Activated T-helper 1 cell treated with Interleukin-2 at 50 U/mL for 16 hours (primary cell): Measurements from ENCODE around the gene KLRC2.
"Not testable (repeated sequence)": the region's sequence is repeated elsewhere in the genome, so short reads cannot be mapped to it uniquely, and the experiment has no call there.

Source experiments
- DNase-seq: peaks from one replicate; pipeline ENCODE4 v3.0.0-alpha.2; 2020; ENCODE audit warnings: low read depth

KLRC2 gene

GRCh38 chr12:10435816-10436215 lies at the start of gene KLRC2:
Gene KLRC2, minus strand, starts transcription at chr12:10436010. Its CDS starts 24 bp downstream, at chr12:10435986.
- not testable (repeated sequence) for DNase-seq

- not testable (repeated sequence) for DNase-seq
These were observed 46.1 kb upstream of the KLRC2 start for GRCh38 chr12:10481901-10482300.

- not testable (repeated sequence) for DNase-seq
These were observed 37.0 kb upstream of the KLRC2 start for GRCh38 chr12:10472808-10473207.

GRCh38 chr12:10469701-10470100 lies 33.9 kb upstream of the KLRC2 start:
- no peak for DNase-seq

GRCh38 chr12:10466311-10466710 lies 30.5 kb upstream of the KLRC2 start:
- no peak for DNase-seq

- DNase-seq, result no peak
These were observed 21.9 kb upstream of the KLRC2 start for GRCh38 chr12:10457760-10458159.

GRCh38 chr12:10456856-10457255 lies 21.0 kb upstream of the KLRC2 start:
- DNase-seq, result no peak

- DNase-seq, result no peak
These were observed 20.0 kb upstream of the KLRC2 start for GRCh38 chr12:10455766-10456165.

- no peak for DNase-seq
These were observed 18.7 kb upstream of the KLRC2 start for GRCh38 chr12:10454531-10454930.

GRCh38 chr12:10453156-10453555 lies 17.3 kb upstream of the KLRC2 start, which contains the start of gene KLRC1:
Gene KLRC1, minus strand, starts transcription at chr12:10453377. Its CDS starts 2,221 bp downstream, at chr12:10451156.
- no peak for DNase-seq

GRCh38 chr12:10448236-10448635 lies 12.4 kb upstream of the KLRC2 start:
- no peak for DNase-seq

- DNase-seq, result not testable (repeated sequence)
These were observed 10.2 kb upstream of the KLRC2 start for GRCh38 chr12:10446052-10446451.

- DNase-seq, result not testable (repeated sequence)
These were observed 5.3 kb upstream of the KLRC2 start for GRCh38 chr12:10441144-10441543.

GRCh38 chr12:10439608-10440274 lies 3.9 kb upstream of the KLRC2 start:
- DNase-seq, result not testable (repeated sequence)

GRCh38 chr12:10437601-10438000 lies 1.8 kb upstream of the KLRC2 start:
- not testable (repeated sequence) for DNase-seq

GRCh38 chr12:10430623-10431022 lies 5.2 kb downstream of the KLRC2 start:
- DNase-seq, result not testable (repeated sequence)

- not testable (repeated sequence) for DNase-seq
These were observed 9.9 kb downstream of the KLRC2 start for GRCh38 chr12:10425938-10426337.

- not testable (repeated sequence) for DNase-seq
These were observed 11.4 kb downstream of the KLRC2 start for GRCh38 chr12:10424260-10424899.

GRCh38 chr12:10422159-10422558 lies 13.7 kb downstream of the KLRC2 start:
- DNase-seq, result not testable (repeated sequence)

- DNase-seq, result not testable (repeated sequence)
These were observed 15.5 kb downstream of the KLRC2 start, which contains the start of gene KLRC3 for GRCh38 chr12:10420334-10420733. Gene KLRC3, minus strand, starts transcription at chr12:10420595. Its CDS starts 45 bp downstream, at chr12:10420550.

GRCh38 chr12:10409392-10409791 lies 26.4 kb downstream of the KLRC2 start, which contains the start of gene KLRC4:
Gene KLRC4, minus strand, starts transcription at chr12:10409757. Its CDS starts 182 bp downstream, at chr12:10409575.
- no peak for DNase-seq

GRCh38 chr12:10408842-10409241 lies 27.0 kb downstream of the KLRC2 start:
- DNase-seq, result no peak

GRCh38 chr12:10406725-10407124 lies 29.1 kb downstream of the KLRC2 start:
- no peak for DNase-seq
